ENCODE results near the gene KIRREL3.
A peak's percentile ranks its signal among the peaks of the same experiment; 100 is the strongest.

Gene KIRREL3

GRCh38 chr11:126701520-126701897 lies 299.1 kb downstream of the KIRREL3 start:
- DNase-seq (ENCODE audit: low spot score), result no peak
- TF ChIP-seq, protein P1, sequence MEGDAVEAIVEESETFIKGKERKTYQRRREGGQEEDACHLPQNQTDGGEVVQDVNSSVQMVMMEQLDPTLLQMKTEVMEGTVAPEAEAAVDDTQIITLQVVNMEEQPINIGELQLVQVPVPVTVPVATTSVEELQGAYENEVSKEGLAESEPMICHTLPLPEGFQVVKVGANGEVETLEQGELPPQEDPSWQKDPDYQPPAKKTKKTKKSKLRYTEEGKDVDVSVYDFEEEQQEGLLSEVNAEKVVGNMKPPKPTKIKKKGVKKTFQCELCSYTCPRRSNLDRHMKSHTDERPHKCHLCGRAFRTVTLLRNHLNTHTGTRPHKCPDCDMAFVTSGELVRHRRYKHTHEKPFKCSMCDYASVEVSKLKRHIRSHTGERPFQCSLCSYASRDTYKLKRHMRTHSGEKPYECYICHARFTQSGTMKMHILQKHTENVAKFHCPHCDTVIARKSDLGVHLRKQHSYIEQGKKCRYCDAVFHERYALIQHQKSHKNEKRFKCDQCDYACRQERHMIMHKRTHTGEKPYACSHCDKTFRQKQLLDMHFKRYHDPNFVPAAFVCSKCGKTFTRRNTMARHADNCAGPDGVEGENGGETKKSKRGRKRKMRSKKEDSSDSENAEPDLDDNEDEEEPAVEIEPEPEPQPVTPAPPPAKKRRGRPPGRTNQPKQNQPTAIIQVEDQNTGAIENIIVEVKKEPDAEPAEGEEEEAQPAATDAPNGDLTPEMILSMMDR (IDR thresholded peaks at IDR 0.05; ENCODE audit: extremely low read depth, insufficient read depth, missing control alignments), result no peak
- in situ Hi-C loops (cut with MboI; ENCODE audit: low pct_unique_long_range_greater_than_20kb, low sequenced_read_pairs, unreplicated experiment), result no loop called here

GRCh38 chr11:126700768-126701519 lies 299.6 kb downstream of the KIRREL3 start:
- in situ Hi-C loops (cut with MboI; ENCODE audit: low pct_unique_long_range_greater_than_20kb, low sequenced_read_pairs, unreplicated experiment), result no loop called here
- peak; percentile 52 for DNase-seq (ENCODE audit: low spot score)
- TF ChIP-seq, protein P1 (IDR thresholded peaks at IDR 0.05; ENCODE audit: extremely low read depth, insufficient read depth, missing control alignments), result no peak

DNA sequence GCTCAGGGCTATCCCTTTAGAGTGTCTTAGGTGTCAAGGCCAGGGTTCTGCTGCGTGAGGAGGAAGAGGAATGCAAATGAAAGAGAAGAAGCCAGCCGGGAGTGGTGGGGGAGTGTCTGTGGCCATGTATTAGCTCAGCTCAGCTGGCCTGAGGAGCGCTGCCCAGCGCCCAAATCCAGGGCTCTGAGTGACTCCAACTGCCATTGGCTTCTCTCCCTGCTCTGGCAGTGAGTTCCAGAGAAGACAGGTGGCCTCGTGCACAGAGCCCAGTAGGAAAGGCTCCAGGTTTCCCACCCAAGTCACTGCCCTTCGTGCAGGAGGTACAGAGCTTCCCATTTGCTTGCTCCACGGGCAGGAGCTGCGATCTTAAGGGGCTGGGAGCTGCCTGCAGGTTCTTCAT lies 302.0 kb downstream of the KIRREL3 start:
- DNase-seq (ENCODE audit: low spot score), result no peak
- TF ChIP-seq, protein P1 (IDR thresholded peaks at IDR 0.05; ENCODE audit: extremely low read depth, insufficient read depth, missing control alignments), result no peak
- in situ Hi-C loops (cut with MboI; ENCODE audit: low pct_unique_long_range_greater_than_20kb, low sequenced_read_pairs, unreplicated experiment), result no loop called here

- TF ChIP-seq, protein P1 (IDR thresholded peaks at IDR 0.05; ENCODE audit: extremely low read depth, insufficient read depth, missing control alignments), result no peak
- in situ Hi-C loops (cut with MboI; ENCODE audit: low pct_unique_long_range_greater_than_20kb, low sequenced_read_pairs, unreplicated experiment), result no loop called here
- no peak for DNase-seq (ENCODE audit: low spot score)
These were observed 302.6 kb downstream of the KIRREL3 start for GRCh38 chr11:126697936-126698335.

DNA sequence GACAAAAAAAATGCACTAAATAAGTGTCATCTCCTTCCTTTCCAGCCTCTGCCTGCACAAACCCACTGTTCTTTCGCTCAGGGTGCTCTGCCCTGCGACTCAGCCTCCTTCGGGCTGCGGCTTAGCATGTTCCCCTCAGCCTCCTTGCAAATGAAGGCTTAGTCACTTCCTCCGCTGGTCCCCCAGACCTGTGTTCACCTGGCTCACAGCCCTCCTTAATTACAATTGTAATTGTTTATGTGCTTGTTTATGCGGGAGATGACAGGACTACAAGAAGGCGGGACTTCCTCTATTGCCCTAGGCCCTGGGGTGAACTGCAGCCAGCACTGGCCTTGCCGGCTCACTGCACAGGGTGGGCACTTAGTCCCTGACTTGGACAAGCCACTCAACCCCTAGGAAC lies 303.6 kb downstream of the KIRREL3 start:
- DNase-seq (ENCODE audit: low spot score), result no peak
- in situ Hi-C loops (cut with MboI; ENCODE audit: low pct_unique_long_range_greater_than_20kb, low sequenced_read_pairs, unreplicated experiment), result no loop called here
- TF ChIP-seq, protein P1 (IDR thresholded peaks at IDR 0.05; ENCODE audit: extremely low read depth, insufficient read depth, missing control alignments), result no peak

DNA sequence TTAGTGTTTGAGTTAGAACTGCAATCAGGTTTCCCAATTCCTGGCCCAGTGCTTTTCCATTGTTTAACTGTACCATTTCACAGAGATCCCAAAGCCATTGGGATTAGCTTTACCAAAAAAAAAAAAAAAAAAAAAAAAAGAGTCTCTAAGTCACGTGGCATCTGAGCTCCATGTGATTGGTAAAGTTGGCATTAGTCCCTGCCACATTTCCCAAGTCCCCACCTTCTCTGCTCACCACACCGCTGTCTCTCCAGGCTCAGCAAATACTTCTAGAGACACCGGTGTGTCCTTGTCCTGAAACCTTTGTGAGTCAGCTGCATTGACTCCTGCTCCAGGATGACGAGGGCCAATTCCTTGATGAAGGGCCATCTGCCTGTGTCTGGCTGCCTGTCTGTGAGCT lies 305.3 kb downstream of the KIRREL3 start:
- in situ Hi-C loops (cut with MboI; ENCODE audit: low pct_unique_long_range_greater_than_20kb, low sequenced_read_pairs, unreplicated experiment), result no loop called here
- TF ChIP-seq, protein P1 (IDR thresholded peaks at IDR 0.05; ENCODE audit: extremely low read depth, insufficient read depth, missing control alignments), result no peak
- DNase-seq (ENCODE audit: low spot score), result no peak

Measured in GM13977 (cell line).